ENCODE data around the gene PTGS2. TPM values are rescaled to one million over a fixed set of nuclear protein-coding genes. Genes with fewer than 3 reads are reported as not detected.

The PTGS2 gene
- total RNA-seq: 10 to 100 TPM in 1 of 2 donors, 1 to 10 TPM in 1; 9.3 to 17.9 TPM
- long read RNA-seq, donor 1, partial matches to known transcripts: 0 of 1 reads
- long read RNA-seq, donor 1, other reads (novel, unspliced or antisense): 1 of 1 reads
- long read RNA-seq, donor 2, partial matches to known transcripts: 0 of 2 reads
- long read RNA-seq, donor 2, other reads (novel, unspliced or antisense): 2 of 2 reads

DNA sequence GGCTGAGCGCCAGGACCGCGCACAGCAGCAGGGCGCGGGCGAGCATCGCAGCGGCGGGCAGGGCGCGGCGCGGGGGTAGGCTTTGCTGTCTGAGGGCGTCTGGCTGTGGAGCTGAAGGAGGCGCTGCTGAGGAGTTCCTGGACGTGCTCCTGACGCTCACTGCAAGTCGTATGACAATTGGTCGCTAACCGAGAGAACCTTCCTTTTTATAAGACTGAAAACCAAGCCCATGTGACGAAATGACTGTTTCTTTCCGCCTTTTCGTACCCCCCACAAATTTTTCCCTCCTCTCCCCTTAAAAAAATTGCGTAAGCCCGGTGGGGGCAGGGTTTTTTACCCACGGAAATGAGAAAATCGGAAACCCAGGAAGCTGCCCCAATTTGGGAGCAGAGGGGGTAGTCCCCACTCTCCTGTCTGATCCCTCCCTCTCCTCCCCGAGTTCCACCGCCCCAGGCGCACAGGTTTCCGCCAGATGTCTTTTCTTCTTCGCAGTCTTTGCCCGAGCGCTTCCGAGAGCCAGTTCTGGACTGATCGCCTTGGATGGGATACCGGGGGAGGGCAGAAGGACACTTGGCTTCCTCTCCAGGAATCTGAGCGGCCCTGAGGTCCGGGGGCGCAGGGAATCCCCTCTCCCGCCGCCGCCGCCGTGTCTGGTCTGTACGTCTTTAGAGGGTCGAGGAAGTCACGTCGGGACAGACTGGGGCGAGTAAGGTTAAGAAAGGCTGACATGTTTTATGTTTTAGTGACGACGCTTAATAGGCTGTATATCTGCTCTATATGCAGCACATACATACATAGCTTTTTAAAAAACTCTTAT, at the start of gene PTGS2:
PTGS2 (minus strand) TSS at position 179 of the 817 bp plus-strand sequence; CDS start at position 46, 133 bp downstream.
- peak; percentile 95 for DNase-seq (ENCODE audit: low spot score)
- intact Hi-C loops (cut with DNase I): no loop called here

GRCh38 chr1:186722711-186723309, 42.6 kb upstream of the PTGS2 start:
- intact Hi-C loops (cut with DNase I): no loop called here
- no peak for DNase-seq (ENCODE audit: low spot score)

DNA sequence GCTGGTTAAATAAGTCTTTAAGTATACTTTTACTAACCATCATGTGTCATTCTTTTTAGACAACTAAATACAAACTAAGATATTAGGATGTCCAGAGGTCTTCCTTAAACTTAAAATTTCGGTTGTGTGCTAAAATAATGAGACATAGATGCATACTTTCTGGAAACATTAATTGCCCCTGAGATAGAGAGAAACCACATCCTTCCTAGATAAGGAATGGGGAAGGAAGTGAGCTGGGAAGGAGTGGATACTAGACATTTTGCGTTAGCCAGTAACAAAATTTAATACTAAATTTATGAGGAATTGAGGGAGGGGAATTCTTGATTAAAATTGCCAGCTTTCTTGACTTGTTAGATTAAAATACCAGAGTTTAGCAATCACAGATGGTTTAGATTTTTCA, 37.1 kb upstream of the PTGS2 start:
- intact Hi-C loops (cut with DNase I): no loop called here
- DNase-seq (ENCODE audit: low spot score): no peak

DNA sequence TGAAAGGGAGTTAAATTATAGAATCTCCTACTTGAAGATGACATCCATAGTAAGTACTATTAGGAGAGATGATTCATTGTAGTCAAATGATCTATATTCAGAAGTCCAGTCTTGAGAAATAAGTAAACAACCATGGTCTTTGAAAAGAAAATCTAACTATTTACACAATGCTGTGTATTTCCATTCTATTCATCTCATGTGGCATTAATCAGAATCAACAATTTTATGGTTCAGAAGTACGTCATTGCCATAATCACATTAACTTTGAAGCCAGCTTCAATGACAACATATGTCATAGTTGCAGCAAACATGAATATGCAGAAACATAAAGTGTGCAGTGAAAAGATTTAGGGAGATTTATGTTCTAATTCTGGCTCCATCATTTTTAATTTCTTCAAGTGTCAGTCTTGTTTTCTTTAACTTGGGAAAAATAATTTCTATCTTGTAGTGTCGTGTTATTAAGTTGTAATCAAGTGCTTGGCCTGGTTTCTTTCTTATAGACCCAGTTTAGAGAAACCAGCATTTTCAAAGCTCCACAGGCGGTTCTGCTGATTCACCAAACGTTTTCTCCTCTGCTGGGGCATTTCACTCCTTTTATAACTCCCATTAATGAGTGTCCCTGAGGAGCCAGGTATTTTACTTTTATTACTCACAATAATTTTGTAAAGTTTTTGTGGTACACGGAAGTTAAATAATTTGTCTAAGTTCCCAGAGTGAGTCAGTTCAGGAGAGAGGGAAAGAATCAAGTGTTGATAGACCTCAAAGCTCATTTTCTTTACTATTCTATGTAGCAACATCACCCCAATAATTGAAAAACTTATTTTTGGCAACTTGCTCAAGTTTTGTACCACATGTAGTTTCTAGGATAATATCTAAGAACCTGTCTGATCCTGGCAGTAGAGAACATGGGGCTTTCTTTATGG, 35.9 kb upstream of the PTGS2 start:
- intact Hi-C loops (cut with DNase I): no loop called here
- DNase-seq (ENCODE audit: low spot score): no peak

DNA sequence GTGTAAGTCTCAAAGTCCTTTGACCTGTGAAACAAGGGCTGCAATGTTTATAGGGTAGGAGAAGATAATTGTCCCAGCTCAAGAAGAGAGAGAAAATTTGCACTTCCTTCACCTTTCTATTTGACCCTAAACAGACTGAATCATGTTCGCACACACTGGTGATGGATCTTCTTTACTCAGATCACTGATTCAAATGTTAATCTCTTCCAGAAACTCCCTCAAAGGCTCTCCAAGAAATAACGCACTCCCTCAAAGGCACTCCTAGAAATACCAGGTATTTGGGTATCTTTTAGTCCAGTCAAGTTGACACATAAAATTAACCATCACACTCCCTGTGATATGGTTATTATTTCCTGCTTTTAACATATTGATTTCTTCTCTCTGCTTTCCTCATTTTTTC, 30.5 kb upstream of the PTGS2 start:
- DNase-seq (ENCODE audit: low spot score): no peak
- intact Hi-C loops (cut with DNase I): no loop called here

DNA sequence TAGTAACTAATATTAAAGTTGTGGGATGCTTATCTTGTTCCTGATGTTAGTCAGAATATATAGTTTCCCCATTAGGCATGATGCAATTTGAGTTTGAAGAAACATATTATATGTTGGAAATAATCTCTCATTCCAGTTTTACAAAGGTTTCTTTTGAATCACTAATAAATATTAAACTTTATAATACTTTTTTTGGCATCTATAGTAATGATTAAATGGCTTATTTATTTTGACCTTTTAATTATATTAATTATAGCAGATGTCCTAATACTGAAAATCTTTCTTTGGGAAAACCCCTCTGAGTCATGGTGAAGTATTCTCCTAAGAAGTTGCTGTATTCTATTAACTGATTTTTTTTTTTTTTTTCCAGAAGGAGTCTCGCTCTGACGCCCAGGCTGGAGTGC, 28.5 kb upstream of the PTGS2 start:
- intact Hi-C loops (cut with DNase I): no loop called here

DNA sequence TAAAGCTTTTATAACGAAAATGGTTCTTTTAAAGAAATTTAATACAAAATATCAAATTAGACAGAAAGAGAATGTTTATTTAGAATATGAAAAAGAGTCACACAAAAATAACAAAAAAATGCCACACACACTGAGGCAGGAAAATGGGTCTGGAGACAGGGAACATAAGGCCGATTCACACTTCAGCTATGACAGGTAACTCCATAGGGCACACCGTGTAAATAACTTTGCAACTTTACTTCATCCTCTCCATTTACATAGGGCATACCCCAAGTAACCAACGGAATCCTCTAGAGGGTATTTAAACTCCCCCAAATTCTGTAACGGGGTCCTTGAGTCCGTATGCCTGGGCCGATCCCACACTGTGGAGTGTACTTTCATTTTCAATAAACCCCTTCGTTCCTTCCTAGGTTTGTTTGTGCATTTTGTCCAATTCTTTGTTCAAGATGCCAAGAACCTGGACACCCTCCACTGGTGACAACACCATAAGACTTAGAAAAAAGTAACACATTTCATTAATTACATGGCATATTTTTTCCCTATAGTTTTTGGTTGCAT, 23.1 kb upstream of the PTGS2 start:
- no peak for DNase-seq (ENCODE audit: low spot score)
- intact Hi-C loops (cut with DNase I): no loop called here

More for the DNA sequence above, 28.5 kb upstream of the PTGS2 start:
- DNase-seq (ENCODE audit: low spot score): no peak

DNA sequence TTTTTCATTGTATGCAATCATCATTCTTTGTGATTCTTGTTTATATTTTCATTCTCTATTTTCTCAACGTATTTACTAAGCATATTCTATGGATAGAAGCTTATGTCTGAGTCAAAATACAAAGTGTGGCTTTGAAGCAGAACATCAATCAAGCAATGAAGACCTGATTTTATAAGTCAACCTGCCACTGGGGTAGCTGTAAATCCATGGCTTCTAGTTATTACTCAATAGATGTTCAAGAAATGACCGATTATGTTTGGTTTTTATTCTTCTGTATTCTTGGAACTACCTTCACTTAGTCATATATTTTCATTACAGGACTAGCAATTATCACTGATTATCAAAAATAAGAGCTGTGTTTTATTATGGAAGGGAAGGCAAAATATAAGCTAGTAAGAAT, 20.5 kb upstream of the PTGS2 start:
- intact Hi-C loops (cut with DNase I): no loop called here
- DNase-seq (ENCODE audit: low spot score): no peak

- no peak for DNase-seq (ENCODE audit: low spot score)
- intact Hi-C loops (cut with DNase I): no loop called here
Observed at GRCh38 chr1:186699519-186699918, 19.3 kb upstream of the PTGS2 start.

- DNase-seq (ENCODE audit: low spot score): no peak
- intact Hi-C loops (cut with DNase I): no loop called here
Observed at GRCh38 chr1:186689907-186690306, 9.7 kb upstream of the PTGS2 start.

- no peak for DNase-seq (ENCODE audit: low spot score)
- intact Hi-C loops (cut with DNase I): no loop called here
Observed at GRCh38 chr1:186689376-186689775, 9.2 kb upstream of the PTGS2 start.

DNA sequence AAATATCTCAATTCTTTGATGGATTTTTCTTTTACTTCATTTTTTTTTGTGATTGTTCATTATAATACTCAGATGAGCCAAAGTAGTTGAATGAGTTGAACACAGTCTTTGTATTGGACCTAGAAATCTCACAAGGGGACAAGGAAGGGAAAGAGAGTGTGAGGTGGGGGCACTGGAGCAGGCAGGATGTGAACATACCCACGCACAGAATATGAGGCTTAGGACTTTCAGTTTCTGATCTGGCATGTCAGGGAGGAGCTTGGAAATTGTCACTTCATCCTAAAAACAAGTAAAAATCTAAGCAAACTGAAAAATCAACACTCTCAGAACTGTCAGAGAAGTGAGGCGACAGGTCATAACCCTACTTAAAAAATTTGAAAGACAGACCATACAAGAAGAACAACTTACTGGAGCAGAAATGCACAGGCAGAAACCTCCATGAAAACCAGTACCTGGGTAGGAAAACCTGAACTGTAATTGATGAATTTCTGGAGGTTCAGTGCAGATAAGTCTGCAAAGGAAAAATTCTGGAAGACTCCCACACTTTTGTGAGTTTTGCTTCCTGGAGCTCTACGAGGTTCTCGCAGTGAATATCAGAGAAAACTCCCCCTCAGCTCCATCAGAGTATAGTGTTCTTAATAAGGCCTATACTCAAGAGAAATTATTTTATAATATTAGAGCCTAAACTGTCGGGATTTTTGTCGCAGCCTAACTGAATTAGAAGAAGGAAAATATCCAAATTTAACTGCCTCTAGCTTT, 3.6 kb upstream of the PTGS2 start:
- no peak for DNase-seq (ENCODE audit: low spot score)
- intact Hi-C loops (cut with DNase I): no loop called here

DNA sequence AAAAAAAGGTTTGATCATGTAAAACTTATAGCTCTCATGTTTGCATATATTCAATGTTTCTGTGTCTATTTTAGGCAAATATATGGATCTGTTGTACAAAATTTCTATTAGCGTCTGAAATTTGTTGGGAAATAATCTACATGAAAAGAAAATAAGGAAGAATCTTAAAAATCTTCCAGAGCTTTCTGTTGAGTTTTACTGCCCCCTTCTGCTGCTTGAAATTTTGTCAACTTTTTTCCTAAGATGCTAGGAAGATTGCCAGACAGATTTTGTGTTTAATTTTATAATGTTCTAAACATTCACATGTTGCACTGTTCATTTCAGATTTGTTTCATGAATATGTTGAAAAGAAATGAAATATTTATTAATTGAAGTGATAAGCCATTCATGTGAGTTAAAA, 2.5 kb upstream of the PTGS2 start:
- no peak for DNase-seq (ENCODE audit: low spot score)
- intact Hi-C loops (cut with DNase I): no loop called here

- no peak for DNase-seq (ENCODE audit: low spot score)
- intact Hi-C loops (cut with DNase I): no loop called here
Observed at GRCh38 chr1:186681801-186682200, 1.6 kb upstream of the PTGS2 start.

DNA sequence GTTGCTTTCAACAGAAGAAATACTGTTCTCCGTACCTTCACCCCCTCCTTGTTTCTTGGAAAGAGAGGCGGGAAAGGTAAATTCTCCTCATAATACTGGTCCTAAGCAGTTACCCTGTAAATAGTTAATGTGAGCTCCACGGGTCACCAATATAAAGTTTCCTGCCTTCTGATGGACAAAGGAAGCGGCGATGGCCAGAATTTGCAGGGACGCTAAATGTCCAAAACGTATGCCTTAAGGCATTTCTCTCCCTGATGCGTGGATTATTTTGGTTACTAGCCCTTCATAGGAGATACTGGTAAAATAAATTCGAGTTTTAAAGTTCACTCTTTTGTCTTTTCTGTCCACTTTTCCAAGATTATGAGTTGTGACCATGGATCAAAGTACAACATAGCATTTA, 898 bp upstream of the PTGS2 start:
- intact Hi-C loops (cut with DNase I): no loop called here

DNA sequence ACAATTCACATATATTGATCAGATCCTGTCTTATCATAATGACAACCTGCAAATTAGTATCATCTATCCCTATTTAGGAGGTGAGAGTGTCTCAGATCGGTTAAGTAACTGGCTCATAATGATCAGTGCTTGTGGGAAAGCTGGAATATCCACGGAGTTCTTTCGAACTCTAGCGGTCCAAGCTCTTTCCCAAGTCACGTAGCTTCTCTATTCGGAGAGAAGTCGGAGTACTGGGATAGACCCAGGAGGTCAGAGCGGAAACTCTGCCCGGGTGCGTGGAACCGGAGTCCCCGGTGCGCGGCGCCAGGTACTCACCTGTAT, 339 bp downstream of the PTGS2 start:
- intact Hi-C loops (cut with DNase I): no loop called here
- no peak for DNase-seq (ENCODE audit: low spot score)

More for the DNA sequence above, 898 bp upstream of the PTGS2 start:
- DNase-seq (ENCODE audit: low spot score): no peak

DNA sequence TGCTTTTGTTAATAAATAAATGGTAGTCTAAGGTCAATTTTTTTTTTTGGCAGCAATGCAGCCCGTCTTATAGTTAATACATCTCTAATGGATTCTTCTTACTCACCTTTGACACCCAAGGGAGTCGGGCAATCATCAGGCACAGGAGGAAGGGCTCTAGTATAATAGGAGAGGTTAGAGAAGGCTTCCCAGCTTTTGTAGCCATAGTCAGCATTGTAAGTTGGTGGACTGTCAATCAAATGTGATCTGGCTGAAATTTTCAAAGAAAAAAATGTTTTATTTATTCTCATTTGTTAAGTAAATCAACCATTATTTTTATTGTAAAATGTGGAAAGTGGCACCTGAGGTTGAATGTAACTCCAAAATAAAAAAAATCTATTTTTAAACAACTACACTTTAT, 2.1 kb downstream of the PTGS2 start:
- DNase-seq (ENCODE audit: low spot score): no peak
- intact Hi-C loops (cut with DNase I): no loop called here

DNA sequence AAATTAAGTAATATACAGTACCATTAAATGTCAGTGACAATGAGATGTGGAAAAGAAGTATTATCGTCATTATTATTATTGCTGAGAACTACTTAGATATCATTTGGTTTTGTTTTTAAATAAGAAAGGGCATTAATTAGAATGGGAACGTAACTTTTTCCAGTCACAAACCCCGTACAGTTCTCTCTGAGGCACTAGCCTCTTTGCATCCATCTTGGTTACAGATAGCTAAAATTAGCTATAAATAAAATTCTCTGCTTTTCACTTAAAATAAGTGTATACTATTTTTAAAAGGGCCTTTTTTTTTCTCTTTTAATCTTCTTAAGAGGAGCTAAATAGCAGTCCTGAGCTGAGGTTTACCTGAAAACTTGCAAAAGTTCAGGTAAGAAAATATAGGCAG, 7.6 kb downstream of the PTGS2 start:
- intact Hi-C loops (cut with DNase I): no loop called here

DNA sequence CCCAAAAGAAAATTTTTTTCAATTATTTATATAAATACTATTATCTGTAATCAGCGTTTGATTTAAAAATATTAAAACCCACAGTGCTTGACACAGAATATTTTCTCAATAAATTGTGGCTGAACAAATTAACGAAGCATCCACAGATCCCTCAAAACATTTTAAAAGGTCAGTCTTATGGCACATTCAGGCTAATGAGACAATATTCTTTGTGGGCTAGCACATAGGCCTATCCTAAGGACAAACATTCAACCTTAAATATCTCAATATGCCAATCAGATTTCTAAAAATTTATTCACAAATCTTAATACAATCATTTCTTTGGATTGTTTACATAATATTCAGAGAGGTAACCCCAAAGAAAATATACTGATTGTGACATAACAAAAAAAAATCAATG, 8.1 kb downstream of the PTGS2 start:
- intact Hi-C loops (cut with DNase I): no loop called here
- DNase-seq (ENCODE audit: low spot score): no peak

More for the DNA sequence above, 7.6 kb downstream of the PTGS2 start:
- DNase-seq (ENCODE audit: low spot score): no peak
